IMR-90 (cell line): ENCODE data around the gene SMIM41. TPM values are rescaled to one million over a fixed set of nuclear protein-coding genes. Genes with fewer than 3 reads are reported as not detected.

Experiments
- ATAC-seq: fragments of 200-7000 bp; cut with Tn5 transposase; 2 replicates; pipeline ENCODE4 v1.9.1; 2020; ENCODE audit warnings: low read depth, mild to moderate bottlenecking, moderate library complexity
- BruUV-seq: library from RNA; stranded (reverse); fragments of 400-500 nt; replicated peaks from 2 replicates; lab custom pipeline; 2021; lab: Mats Ljungman, UMichigan
- CTCF ChIA-PET: fragments of 300-600 bp; formaldehyde crosslinking; extraction: SDS; loops from one replicate; lab custom pipeline; 2021; ENCODE audit warnings: antibody characterized with exemption; lab: Yijun Ruan, JAX
- POLR2A ChIA-PET: fragments of 300-600 bp; sonication (Branson Sonifier 250); formaldehyde crosslinking; loops from one replicate; lab custom pipeline; 2022; ENCODE audit warnings: antibody characterized with exemption; ENCODE audit not compliant: unreplicated experiment; lab: Charles Lee
- DNase-seq: peaks from one replicate; pipeline ENCODE4 v3.0.0; 2013
- H2AFZ ChIP-seq: replicated peaks from 2 replicates; pipeline ENCODE3; 2013; ENCODE audit warnings: low read length, mild to moderate bottlenecking; ENCODE audit not compliant: poor library complexity
- H2AK5ac ChIP-seq: 2 replicates; pipeline ENCODE4 v1.6.1; 2013; ENCODE audit warnings: low read depth, low read length, inconsistent platforms
- H2AK9ac ChIP-seq: replicated peaks from 2 replicates; pipeline ENCODE3; 2013; ENCODE audit warnings: mild to moderate bottlenecking, low read depth, low read length, moderate library complexity; ENCODE audit not compliant: poor library complexity
- H2BK120ac ChIP-seq: 2 replicates; pipeline ENCODE4 v1.6.1; 2013; ENCODE audit warnings: low read depth, low read length, inconsistent platforms
- H2BK15ac ChIP-seq: 3 replicates; pipeline ENCODE4 v1.6.1; 2013; ENCODE audit warnings: low read depth, low read length, inconsistent platforms
- H2BK20ac ChIP-seq: 2 replicates; pipeline ENCODE4 v1.6.1; 2013; ENCODE audit warnings: low read depth, mild to moderate bottlenecking, inconsistent platforms, low read length, moderate library complexity
- H2BK5ac ChIP-seq: 2 replicates; pipeline ENCODE4 v1.6.1; 2013; ENCODE audit warnings: mild to moderate bottlenecking, low read depth, low read length, inconsistent platforms; ENCODE audit not compliant: poor library complexity, severe bottlenecking
- H3K14ac ChIP-seq: replicated peaks from 2 replicates; pipeline ENCODE4 v1.6.1; 2013; ENCODE audit warnings: low read depth, low read length, inconsistent platforms
- H3K18ac ChIP-seq: 2 replicates; pipeline ENCODE4 v1.6.1; 2013; ENCODE audit warnings: low read depth, low read length, control low read depth
- H3K23ac ChIP-seq: 2 replicates; pipeline ENCODE4 v1.6.1; 2013; ENCODE audit warnings: low read depth, low read length, inconsistent platforms
- H3K27ac ChIP-seq: 2 replicates; pipeline ENCODE4 v1.5.1; 2013; ENCODE audit warnings: mild to moderate bottlenecking, control low read depth, low read length; ENCODE audit not compliant: insufficient read depth
- H3K27me3 ChIP-seq: 2 replicates; pipeline ENCODE4 v1.6.1; 2013; ENCODE audit warnings: low read length; ENCODE audit not compliant: control insufficient read depth, insufficient read depth
- H3K36me3 ChIP-seq: 2 replicates; pipeline ENCODE4 v1.6.1; 2013; ENCODE audit warnings: low read length, mixed read lengths; ENCODE audit not compliant: control insufficient read depth, insufficient read depth
- H3K4ac ChIP-seq: 2 replicates; pipeline ENCODE4 v1.6.1; 2013; ENCODE audit warnings: low read depth, low read length, inconsistent platforms
- H3K4me1 ChIP-seq: 2 replicates; pipeline ENCODE4 v1.6.1; 2013; ENCODE audit warnings: low read length, mixed read lengths; ENCODE audit not compliant: control insufficient read depth, insufficient read depth
- H3K4me2 ChIP-seq: 2 replicates; pipeline ENCODE4 v1.6.1; 2013; ENCODE audit warnings: low read depth, mild to moderate bottlenecking, control low read depth, low read length, moderate library complexity
- H3K4me3 ChIP-seq: 2 replicates; pipeline ENCODE4 v1.5.1; 2013; ENCODE audit warnings: low read depth, mild to moderate bottlenecking, control low read depth, low read length, moderate library complexity; ENCODE audit not compliant: insufficient read depth
- H3K56ac ChIP-seq: 2 replicates; pipeline ENCODE4 v1.6.1; 2013; ENCODE audit warnings: low read length, inconsistent platforms; ENCODE audit not compliant: insufficient read depth; ENCODE audit errors: extremely low read depth
- H3K79me1 ChIP-seq, 2 experiments: 2 replicates each; pipeline ENCODE4 v1.6.1; 2013; ENCODE audit warnings: low read length in 2 of 2, inconsistent platforms in 1 of 2, low read depth in 1 of 2
- H3K9ac ChIP-seq: 2 replicates; pipeline ENCODE4 v1.6.1; 2013; ENCODE audit warnings: low read depth, low read length, control low read depth
- H3K9me1 ChIP-seq: 2 replicates; pipeline ENCODE4 v1.6.1; 2013; ENCODE audit warnings: low read length, inconsistent platforms; ENCODE audit not compliant: insufficient read depth
- H3K9me3 ChIP-seq: 2 replicates; pipeline ENCODE4 v1.6.1; 2013; ENCODE audit warnings: low read length; ENCODE audit not compliant: control insufficient read depth, insufficient read depth
- H4K20me1 ChIP-seq: 2 replicates; pipeline ENCODE4 v1.6.1; 2013; ENCODE audit warnings: low read length, inconsistent platforms; ENCODE audit not compliant: insufficient read depth
- H4K5ac ChIP-seq: 2 replicates; pipeline ENCODE4 v1.6.1; 2013; ENCODE audit warnings: mild to moderate bottlenecking, low read depth, low read length, control low read depth
- H4K8ac ChIP-seq, 2 experiments: 2 replicates each; pipeline ENCODE4 v1.6.1; 2013; ENCODE audit warnings: low read depth in 2 of 2, low read length in 2 of 2, control low read depth in 1 of 2, inconsistent platforms in 1 of 2
- H4K91ac ChIP-seq: 2 replicates; pipeline ENCODE4 v1.6.1; 2013; ENCODE audit warnings: low read depth, low read length, inconsistent platforms; ENCODE audit not compliant: insufficient read depth
- BHLHE40 ChIP-seq: fragments of 150-350 bp; IDR thresholded peaks from 2 replicates; pipeline ENCODE4 v1.6.1; 2016; ENCODE audit warnings: mild to moderate bottlenecking, low read depth, low read length
- FOS ChIP-seq: fragments of 150-350 bp; IDR thresholded peaks from 2 replicates; pipeline ENCODE4 v1.6.1; 2016; ENCODE audit warnings: low read depth, low read length
- NFE2L2 ChIP-seq: fragments of 150-350 bp; IDR thresholded peaks from 2 replicates; pipeline ENCODE4 v1.6.1; 2016; ENCODE audit warnings: low read depth, mild to moderate bottlenecking, low read length
- POLR2A ChIP-seq: IDR thresholded peaks from 2 replicates; pipeline ENCODE4 v1.6.1; 2012; ENCODE audit warnings: mild to moderate bottlenecking, low read depth, low read length
- RAD21 ChIP-seq: IDR thresholded peaks from 2 replicates; pipeline ENCODE4 v1.6.1; 2012; ENCODE audit warnings: low read length, improper control_type of control experiment
- WGBS, 2 experiments: methylation state at CpG; one replicate each; pipeline versions ENCODE4 v1.1.5 to v1.1.7; 2013; ENCODE audit warnings: missing lambda C conversion rate in 2 of 2; ENCODE audit not compliant: insufficient read length in 1 of 2; ENCODE audit errors: extremely low coverage in 2 of 2; 5-methylcytosine and 5-hydroxymethylcytosine counted together
- dilution Hi-C: fragments of 300-500 bp; cut with HindIII; formaldehyde crosslinking; loops from one replicate; pipeline ENCODE4 v1.14.3; 2018; ENCODE audit warnings: low sequenced_read_pairs; ENCODE audit not compliant: unreplicated experiment
- in situ Hi-C: fragments of 300-500 bp; cut with MboI; formaldehyde crosslinking; loops from 3 replicates; pipeline ENCODE4 v1.14.3; 2019; ENCODE audit warnings: low sequenced_read_pairs, inconsistent platforms, mixed read lengths
- intact Hi-C: fragments of 100-400 bp; cut with micrococcal nuclease; formaldehyde crosslinking; loops from 2 replicates; pipeline ENCODE4 v1.10.0; 2022
- polyA plus RNA-seq, 3 experiments: library from polyadenylated mRNA; depleted of rRNA; stranded (reverse); fragments of >200 nt; gene quantifications; 2 replicates each; pipeline ENCODE4 v1.2.3, GENCODE V29; 2012; ENCODE audit warnings: low replicate concordance in 1 of 3
- total RNA-seq: library from RNA; depleted of rRNA; stranded (reverse); fragments of >200 nt; gene quantifications from 2 replicates; pipeline ENCODE4 v1.2.3, GENCODE V29; 2012

The SMIM41 gene
- total and polyA plus RNA-seq, 2 of the 4 experiments (the other 2 are of a cell fraction): not detected

DNA sequence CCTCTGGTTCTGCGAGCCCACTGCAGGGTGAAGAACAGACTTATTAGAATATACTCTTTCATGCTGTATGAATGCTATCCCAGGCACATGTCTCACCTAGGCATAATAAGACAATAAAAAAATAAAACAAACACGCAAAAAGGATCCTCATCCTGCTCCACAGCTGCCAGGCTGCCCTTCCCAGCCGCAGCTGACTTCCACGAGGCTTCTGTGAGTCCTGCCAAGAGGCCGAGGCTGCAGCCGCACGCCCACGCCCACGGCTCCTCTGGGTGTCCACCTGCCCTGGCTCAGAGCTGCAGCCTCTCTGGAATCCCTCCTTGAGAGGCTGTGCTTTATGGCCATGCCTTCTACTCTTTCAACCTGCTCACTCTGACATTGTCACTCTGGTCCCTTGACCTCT lies 6.9 kb downstream of the SMIM41 start (continued):
- TF ChIP-seq NFE2L2 (no peak), RAD21 (no peak), BHLHE40 (no peak)

DNA sequence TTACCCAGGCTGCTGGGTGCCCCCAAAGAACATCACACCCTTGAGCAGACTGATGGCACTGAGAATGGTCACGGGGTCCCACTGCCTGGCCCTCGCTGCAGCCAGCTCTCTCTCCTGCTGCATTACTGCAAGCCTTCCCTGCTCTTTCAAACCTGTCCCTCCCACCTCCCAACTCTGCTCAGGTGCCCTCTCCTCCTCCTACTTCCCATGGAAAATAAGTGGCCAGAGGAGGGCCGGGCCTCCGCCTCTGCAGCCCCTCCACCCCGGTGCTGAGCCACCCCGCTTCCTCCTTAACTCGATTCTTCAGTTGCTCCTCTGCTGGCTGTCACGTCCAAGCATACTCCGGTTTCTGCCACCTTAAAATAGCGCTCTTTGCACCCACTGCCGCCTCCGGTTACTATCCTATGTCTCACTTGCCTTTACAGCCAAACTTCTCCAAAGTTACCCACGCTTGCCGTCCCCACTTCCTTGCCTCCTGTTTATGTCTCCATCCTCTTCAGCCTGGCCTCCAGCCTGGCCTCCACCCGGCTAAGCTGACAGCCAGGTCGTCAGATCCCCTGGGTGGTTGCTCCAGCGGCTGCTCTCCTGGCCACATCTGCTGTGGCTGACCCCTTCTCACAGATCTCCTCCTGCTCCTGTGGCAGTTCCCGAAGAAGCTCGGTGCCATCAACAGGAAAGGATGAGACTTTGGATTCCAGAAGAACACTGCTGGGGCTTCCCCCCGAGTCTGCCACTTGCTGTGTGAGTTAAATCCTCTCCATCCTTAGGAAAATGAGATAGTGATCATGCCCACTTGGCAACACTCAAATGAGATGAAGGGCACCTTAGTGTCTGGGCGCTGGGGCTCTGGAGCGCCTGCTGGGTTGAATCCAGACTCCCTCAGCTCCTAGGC lies 7.7 kb downstream of the SMIM41 start:
- no peak overlapping the region for H4K91ac ChIP-seq
- TF ChIP-seq FOS: no peak
- TF ChIP-seq POLR2A: peak; percentile 17; the same call in 1 of the 2 replicates
- H2BK20ac ChIP-seq: no peak overlapping the region
- H3K27ac ChIP-seq: no peak overlapping the region
- no peak overlapping the region for H3K4ac ChIP-seq
- BruUV-seq: no TSS peak
- no peak overlapping the region for H4K5ac ChIP-seq
- intact Hi-C loops (no loop called here), dilution Hi-C loops (no loop called here), in situ Hi-C loops (no loop called here)
- no peaks in the 10 kb centered on the region for H3K9me3 ChIP-seq
- no peak overlapping the region for H3K23ac ChIP-seq
- no peak overlapping the region for H2BK120ac ChIP-seq
- DNase-seq (no peak), ATAC-seq (no peak)
- H4K20me1 ChIP-seq: peaks cover 12% of the 10 kb centered on the region
- no peaks in the 10 kb centered on the region; a peak in 1 of 4 replicates for H3K79me1 ChIP-seq
- CTCF ChIA-PET: interaction anchor here (5.5 kb wide), 1 partner anchor 61 kb away, joined by 36 read pairs; no protein-coding TSS in a partner anchor
- whole genome bisulfite sequencing, 2 experiments: 71% methylated on average over 14 of the region's 22 CpGs; no CpG with 5 or more reads in 1 of the 2 experiments
- H3K14ac ChIP-seq: no peak overlapping the region
- H2BK15ac ChIP-seq: no peak overlapping the region
- no peak overlapping the region for H3K4me2 ChIP-seq
- POLR2A ChIA-PET: no interaction called here
- no peak overlapping the region for H3K9ac ChIP-seq
- H3K18ac ChIP-seq: no peak overlapping the region
- H3K27me3 ChIP-seq: peaks cover 16% of the 10 kb centered on the region
- H2AK9ac ChIP-seq: no peak overlapping the region
- no peak overlapping the region for H4K8ac ChIP-seq
- H2BK5ac ChIP-seq: no peak overlapping the region
- no peak overlapping the region for H3K56ac ChIP-seq
- H3K9me1 ChIP-seq: no peaks in the 10 kb centered on the region
- no peak overlapping the region for H2AK5ac ChIP-seq
- H3K4me3 ChIP-seq: no peak overlapping the region
- peaks cover 11% of the 10 kb centered on the region for H3K4me1 ChIP-seq
- H3K36me3 ChIP-seq: no peaks in the 10 kb centered on the region
- H2AFZ ChIP-seq: no peak overlapping the region
